IMR-90 (cell line): Measurements from ENCODE around the gene RPS8. TPM values are rescaled to one million over a fixed set of nuclear protein-coding genes. Genes with fewer than 3 reads are reported as not detected.

Experiments
- ATAC-seq: fragments of 200-7000 bp; cut with Tn5 transposase; 2 replicates; pipeline ENCODE4 v1.9.1; 2020; ENCODE audit warnings: low read depth, mild to moderate bottlenecking, moderate library complexity
- BruUV-seq: library from RNA; stranded (reverse); fragments of 400-500 nt; replicated peaks from 2 replicates; lab custom pipeline; 2021; lab: Mats Ljungman, UMichigan
- CTCF ChIA-PET: fragments of 300-600 bp; formaldehyde crosslinking; extraction: SDS; loops from one replicate; lab custom pipeline; 2021; ENCODE audit warnings: antibody characterized with exemption; lab: Yijun Ruan, JAX
- POLR2A ChIA-PET: fragments of 300-600 bp; sonication (Branson Sonifier 250); formaldehyde crosslinking; loops from one replicate; lab custom pipeline; 2022; ENCODE audit warnings: antibody characterized with exemption; ENCODE audit not compliant: unreplicated experiment; lab: Charles Lee
- DNase-seq: peaks from one replicate; pipeline ENCODE4 v3.0.0; 2013
- H2AFZ ChIP-seq: replicated peaks from 2 replicates; pipeline ENCODE3; 2013; ENCODE audit warnings: low read length, mild to moderate bottlenecking; ENCODE audit not compliant: poor library complexity
- H2AK5ac ChIP-seq: 2 replicates; pipeline ENCODE4 v1.6.1; 2013; ENCODE audit warnings: low read depth, low read length, inconsistent platforms
- H2AK9ac ChIP-seq: replicated peaks from 2 replicates; pipeline ENCODE3; 2013; ENCODE audit warnings: mild to moderate bottlenecking, low read depth, low read length, moderate library complexity; ENCODE audit not compliant: poor library complexity
- H2BK120ac ChIP-seq: 2 replicates; pipeline ENCODE4 v1.6.1; 2013; ENCODE audit warnings: low read depth, low read length, inconsistent platforms
- H2BK15ac ChIP-seq: 3 replicates; pipeline ENCODE4 v1.6.1; 2013; ENCODE audit warnings: low read depth, low read length, inconsistent platforms
- H2BK20ac ChIP-seq: 2 replicates; pipeline ENCODE4 v1.6.1; 2013; ENCODE audit warnings: low read depth, mild to moderate bottlenecking, inconsistent platforms, low read length, moderate library complexity
- H2BK5ac ChIP-seq: 2 replicates; pipeline ENCODE4 v1.6.1; 2013; ENCODE audit warnings: mild to moderate bottlenecking, low read depth, low read length, inconsistent platforms; ENCODE audit not compliant: poor library complexity, severe bottlenecking
- H3K14ac ChIP-seq: replicated peaks from 2 replicates; pipeline ENCODE4 v1.6.1; 2013; ENCODE audit warnings: low read depth, low read length, inconsistent platforms
- H3K18ac ChIP-seq: 2 replicates; pipeline ENCODE4 v1.6.1; 2013; ENCODE audit warnings: low read depth, low read length, control low read depth
- H3K23ac ChIP-seq: 2 replicates; pipeline ENCODE4 v1.6.1; 2013; ENCODE audit warnings: low read depth, low read length, inconsistent platforms
- H3K27ac ChIP-seq: 2 replicates; pipeline ENCODE4 v1.5.1; 2013; ENCODE audit warnings: mild to moderate bottlenecking, control low read depth, low read length; ENCODE audit not compliant: insufficient read depth
- H3K27me3 ChIP-seq: 2 replicates; pipeline ENCODE4 v1.6.1; 2013; ENCODE audit warnings: low read length; ENCODE audit not compliant: control insufficient read depth, insufficient read depth
- H3K36me3 ChIP-seq: 2 replicates; pipeline ENCODE4 v1.6.1; 2013; ENCODE audit warnings: low read length, mixed read lengths; ENCODE audit not compliant: control insufficient read depth, insufficient read depth
- H3K4ac ChIP-seq: 2 replicates; pipeline ENCODE4 v1.6.1; 2013; ENCODE audit warnings: low read depth, low read length, inconsistent platforms
- H3K4me1 ChIP-seq: 2 replicates; pipeline ENCODE4 v1.6.1; 2013; ENCODE audit warnings: low read length, mixed read lengths; ENCODE audit not compliant: control insufficient read depth, insufficient read depth
- H3K4me2 ChIP-seq: 2 replicates; pipeline ENCODE4 v1.6.1; 2013; ENCODE audit warnings: low read depth, mild to moderate bottlenecking, control low read depth, low read length, moderate library complexity
- H3K4me3 ChIP-seq: 2 replicates; pipeline ENCODE4 v1.5.1; 2013; ENCODE audit warnings: low read depth, mild to moderate bottlenecking, control low read depth, low read length, moderate library complexity; ENCODE audit not compliant: insufficient read depth
- H3K56ac ChIP-seq: 2 replicates; pipeline ENCODE4 v1.6.1; 2013; ENCODE audit warnings: low read length, inconsistent platforms; ENCODE audit not compliant: insufficient read depth; ENCODE audit errors: extremely low read depth
- H3K79me1 ChIP-seq, 2 experiments: 2 replicates each; pipeline ENCODE4 v1.6.1; 2013; ENCODE audit warnings: low read length in 2 of 2, inconsistent platforms in 1 of 2, low read depth in 1 of 2
- H3K9ac ChIP-seq: 2 replicates; pipeline ENCODE4 v1.6.1; 2013; ENCODE audit warnings: low read depth, low read length, control low read depth
- H3K9me1 ChIP-seq: 2 replicates; pipeline ENCODE4 v1.6.1; 2013; ENCODE audit warnings: low read length, inconsistent platforms; ENCODE audit not compliant: insufficient read depth
- H3K9me3 ChIP-seq: 2 replicates; pipeline ENCODE4 v1.6.1; 2013; ENCODE audit warnings: low read length; ENCODE audit not compliant: control insufficient read depth, insufficient read depth
- H4K20me1 ChIP-seq: 2 replicates; pipeline ENCODE4 v1.6.1; 2013; ENCODE audit warnings: low read length, inconsistent platforms; ENCODE audit not compliant: insufficient read depth
- H4K5ac ChIP-seq: 2 replicates; pipeline ENCODE4 v1.6.1; 2013; ENCODE audit warnings: mild to moderate bottlenecking, low read depth, low read length, control low read depth
- H4K8ac ChIP-seq, 2 experiments: 2 replicates each; pipeline ENCODE4 v1.6.1; 2013; ENCODE audit warnings: low read depth in 2 of 2, low read length in 2 of 2, control low read depth in 1 of 2, inconsistent platforms in 1 of 2
- H4K91ac ChIP-seq: 2 replicates; pipeline ENCODE4 v1.6.1; 2013; ENCODE audit warnings: low read depth, low read length, inconsistent platforms; ENCODE audit not compliant: insufficient read depth
- BHLHE40 ChIP-seq: fragments of 150-350 bp; IDR thresholded peaks from 2 replicates; pipeline ENCODE4 v1.6.1; 2016; ENCODE audit warnings: mild to moderate bottlenecking, low read depth, low read length
- CEBPB ChIP-seq: IDR thresholded peaks from 2 replicates; pipeline ENCODE4 v1.6.1; 2012; ENCODE audit warnings: low read depth, low read length, improper control_type of control experiment
- CHD1 ChIP-seq: IDR thresholded peaks from 2 replicates; pipeline ENCODE4 v1.6.1; 2012; ENCODE audit warnings: low read depth, low read length, improper control_type of control experiment
- CTCF ChIP-seq: conservative IDR thresholded peaks from 2 replicates; pipeline ENCODE4 v1.5.1; 2012; ENCODE audit warnings: mild to moderate bottlenecking, low read depth, low read length, improper control_type of control experiment
- FOS ChIP-seq: fragments of 150-350 bp; IDR thresholded peaks from 2 replicates; pipeline ENCODE4 v1.6.1; 2016; ENCODE audit warnings: low read depth, low read length
- MAFK ChIP-seq: IDR thresholded peaks from 2 replicates; pipeline ENCODE4 v1.6.1; 2012; ENCODE audit warnings: low read depth, low read length, improper control_type of control experiment
- MAZ ChIP-seq: IDR thresholded peaks from 2 replicates; pipeline ENCODE4 v1.6.1; 2012; ENCODE audit warnings: low read depth, mild to moderate bottlenecking, low read length, improper control_type of control experiment, moderate library complexity, borderline replicate concordance
- MXI1 ChIP-seq: IDR thresholded peaks from 2 replicates; pipeline ENCODE4 v1.6.1; 2012; ENCODE audit warnings: low read depth, mild to moderate bottlenecking, low read length, moderate library complexity, borderline replicate concordance
- NFE2L2 ChIP-seq: fragments of 150-350 bp; IDR thresholded peaks from 2 replicates; pipeline ENCODE4 v1.6.1; 2016; ENCODE audit warnings: low read depth, mild to moderate bottlenecking, low read length
- POLR2A ChIP-seq: IDR thresholded peaks from 2 replicates; pipeline ENCODE4 v1.6.1; 2012; ENCODE audit warnings: mild to moderate bottlenecking, low read depth, low read length
- RAD21 ChIP-seq: IDR thresholded peaks from 2 replicates; pipeline ENCODE4 v1.6.1; 2012; ENCODE audit warnings: low read length, improper control_type of control experiment
- RCOR1 ChIP-seq: IDR thresholded peaks from 2 replicates; pipeline ENCODE4 v1.6.1; 2012; ENCODE audit warnings: mild to moderate bottlenecking, low read length, improper control_type of control experiment; ENCODE audit not compliant: insufficient replicate concordance
- RFX5 ChIP-seq: IDR thresholded peaks from 2 replicates; pipeline ENCODE4 v1.8.0; 2012; ENCODE audit warnings: low read depth, mild to moderate bottlenecking, low read length, moderate library complexity
- SMC3 ChIP-seq: fragments of 150-350 bp; IDR thresholded peaks from 2 replicates; pipeline ENCODE4 v1.6.1; 2016; ENCODE audit warnings: low read depth, mild to moderate bottlenecking, antibody characterized with exemption, low read length, moderate library complexity
- USF2 ChIP-seq: fragments of 150-350 bp; IDR thresholded peaks from 2 replicates; pipeline ENCODE4 v1.6.1; 2017; ENCODE audit warnings: mild to moderate bottlenecking, antibody characterized with exemption, low read length, low read depth
- WGBS, 2 experiments: methylation state at CpG; one replicate each; pipeline versions ENCODE4 v1.1.5 to v1.1.7; 2013; ENCODE audit warnings: missing lambda C conversion rate in 2 of 2; ENCODE audit not compliant: insufficient read length in 1 of 2; ENCODE audit errors: extremely low coverage in 2 of 2; 5-methylcytosine and 5-hydroxymethylcytosine counted together
- dilution Hi-C: fragments of 300-500 bp; cut with HindIII; formaldehyde crosslinking; loops from one replicate; pipeline ENCODE4 v1.14.3; 2018; ENCODE audit warnings: low sequenced_read_pairs; ENCODE audit not compliant: unreplicated experiment
- in situ Hi-C: fragments of 300-500 bp; cut with MboI; formaldehyde crosslinking; loops from 3 replicates; pipeline ENCODE4 v1.14.3; 2019; ENCODE audit warnings: low sequenced_read_pairs, inconsistent platforms, mixed read lengths
- intact Hi-C: fragments of 100-400 bp; cut with micrococcal nuclease; formaldehyde crosslinking; loops from 2 replicates; pipeline ENCODE4 v1.10.0; 2022
- polyA plus RNA-seq, 3 experiments: library from polyadenylated mRNA; depleted of rRNA; stranded (reverse); fragments of >200 nt; gene quantifications; 2 replicates each; pipeline ENCODE4 v1.2.3, GENCODE V29; 2012; ENCODE audit warnings: low replicate concordance in 1 of 3
- total RNA-seq: library from RNA; depleted of rRNA; stranded (reverse); fragments of >200 nt; gene quantifications from 2 replicates; pipeline ENCODE4 v1.2.3, GENCODE V29; 2012

RPS8 gene
- total and polyA plus RNA-seq, 2 of the 4 experiments (the other 2 are of a cell fraction) = 2,171 to 2,255 TPM

GRCh38 chr1:44826375-44827196, 51.2 kb downstream of the RPS8 start:
- Histone ChIP-seq H4K5ac (no peak overlapping the region), H2BK120ac (no peak overlapping the region), H2AK5ac (no peak overlapping the region), H3K4me2 (no peak overlapping the region), H3K9me1 (no peaks in the 10 kb centered on the region), H3K23ac (no peak overlapping the region), H3K56ac (no peak overlapping the region), H3K27ac (no peak overlapping the region), H4K8ac (no peak overlapping the region), H2BK15ac (no peak overlapping the region), H2BK20ac (no peak overlapping the region), H4K20me1 (no peaks in the 10 kb centered on the region), H3K79me1 (no peaks in the 10 kb centered on the region), H2AK9ac (no peak overlapping the region), H2BK5ac (no peak overlapping the region), H2AFZ (no peak overlapping the region), H3K4me3 (no peak overlapping the region), H4K91ac (no peak overlapping the region), H3K9me3 (no peaks in the 10 kb centered on the region), H3K36me3 (no peaks in the 10 kb centered on the region), H3K27me3 (no peaks in the 10 kb centered on the region), H3K9ac (no peak overlapping the region), H3K4me1 (no peaks in the 10 kb centered on the region), H3K4ac (no peak overlapping the region), H3K18ac (no peak overlapping the region), H3K14ac (no peak overlapping the region)
- dilution Hi-C loops (no loop called here), in situ Hi-C loops (no loop called here), intact Hi-C loops (no loop called here)
- ATAC-seq (peak; percentile 28; the same call in 1 of the 2 replicates), DNase-seq (no peak)
- ChIA-PET POLR2A (no interaction called here), CTCF (interaction anchor here (1.6 kb wide), 1 partner anchor 18 kb away, joined by 3 read pairs; the partner anchor contains the start of gene BTBD19)
- 86% methylated on average over 8 of the region's 24 CpGs; no CpG with 5 or more reads in 1 of the 2 experiments for WGBS, 2 experiments
- no TSS peak for BruUV-seq
- TF ChIP-seq MAZ (no peak), CTCF (no peak), RCOR1 (no peak), MAFK (no peak), BHLHE40 (no peak), CEBPB (no peak), NFE2L2 (no peak), MXI1 (no peak), SMC3 (no peak), CHD1 (no peak), POLR2A (no peak), USF2 (no peak), RFX5 (no peak), FOS (no peak), RAD21 (no peak)
